Gastroesophageal sphincter (tissue), 4 donors: ENCODE data around the gene TRIM8. TPM values are rescaled to one million over a fixed set of nuclear protein-coding genes. Genes with fewer than 3 reads are reported as not detected.

Experiments
- ATAC-seq: fragments of 150-250 bp; one replicate; pipeline ENCODE4 v1.9.1; 2016; ENCODE audit warnings: mild to moderate bottlenecking, moderate library complexity
- H3K27ac ChIP-seq, 4 donors: fragments of 200-600 bp; sonication (generic) in 3 of 4; 1 replicate in 3 of 4; 2 replicates in 1 of 4; pipeline ENCODE4 v1.5.1; 2016 to 2019
- H3K27me3 ChIP-seq: fragments of 200-600 bp; sonication (generic); one replicate; pipeline ENCODE4 v1.5.1; 2019
- H3K36me3 ChIP-seq, 2 donors: fragments of 200-600 bp; sonication (generic); one replicate each; pipeline ENCODE4 v1.5.1; 2019; ENCODE audit warnings: control low read depth in 1 of 2
- H3K4me1 ChIP-seq, 3 donors: fragments of 200-600 bp; sonication (generic); 1 replicate in 2 of 3; 2 replicates in 1 of 3; pipeline ENCODE4 v1.5.1; 2016 to 2019; ENCODE audit warnings: control low read depth in 2 of 3
- H3K4me3 ChIP-seq, 2 donors: fragments of 200-600 bp; sonication (generic); one replicate each; pipeline ENCODE4 v1.5.1; 2019; ENCODE audit warnings: mild to moderate bottlenecking in 1 of 2, moderate library complexity in 1 of 2
- H3K9me3 ChIP-seq, 3 donors: fragments of 200-600 bp; sonication (generic); one replicate each; pipeline ENCODE4 v1.5.1; 2017 to 2019; ENCODE audit warnings: control low read depth in 2 of 3
- CTCF ChIP-seq, 4 experiments: fragments of 200-600 bp in 2 of 4; fragments of 450-650 bp in 2 of 4; sonication (generic) in 1 of 4; IDR thresholded peaks; one replicate each; pipeline ENCODE4 v1.5.1; 2017 to 2019; ENCODE audit warnings: antibody characterized with exemption in 4 of 4, mild to moderate bottlenecking in 2 of 4, moderate library complexity in 2 of 4
- EP300 ChIP-seq: sonication (generic); formaldehyde crosslinking; IDR thresholded peaks from one replicate; pipeline ENCODE4 v1.6.1; 2017; ENCODE audit warnings: antibody characterized with exemption, mild to moderate bottlenecking
- POLR2A ChIP-seq, 2 donors: fragments of 450-650 bp; IDR thresholded peaks; one replicate each; pipeline ENCODE4 v1.6.1; 2017; ENCODE audit warnings: antibody characterized with exemption in 2 of 2, mild to moderate bottlenecking in 2 of 2, moderate library complexity in 1 of 2
- POLR2AphosphoS5 ChIP-seq: sonication (generic); formaldehyde crosslinking; IDR thresholded peaks from one replicate; pipeline ENCODE4 v1.6.1; 2017; ENCODE audit warnings: antibody characterized with exemption
- WGBS, 2 donors: methylation state at CpG; one replicate each; pipeline ENCODE4 v1.1.5; 2018; ENCODE audit warnings: low coverage in 1 of 2; 5-methylcytosine and 5-hydroxymethylcytosine counted together
- total RNA-seq, 4 donors: library from RNA; depleted of rRNA; stranded (reverse); fragments of >200 nt; gene quantifications; one replicate each; pipeline ENCODE4 v1.1.0, GENCODE V29; 2016

The TRIM8 gene
- total RNA-seq, 4 donors from 2014 or later, result 96.7 to 171 (median 131) TPM

GRCh38 chr10:102632394-102633111, 11.7 kb upstream of the TRIM8 start:
- no peak for ATAC-seq
- Histone ChIP-seq H3K27ac (peak overlapping the region in 3 of 4 donors; percentile 20 to 57 (median 51)), H3K4me1 (peaks cover 0 to 71% (median 40%) of the 10 kb centered on the region in 3 donors)

GRCh38 chr10:102633287-102633686, 11.0 kb upstream of the TRIM8 start:
- H3K36me3 ChIP-seq, result peaks cover 0 to 28% of the 10 kb centered on the region in 2 donors
- no peak overlapping the region for H3K4me3 ChIP-seq
- peak; percentile 23 for ATAC-seq
- 0 to 7% methylated on average over 3 to 6 of the region's 6 CpGs for WGBS, 2 donors
- no peaks in the 10 kb centered on the region for H3K9me3 ChIP-seq
- H3K27ac ChIP-seq, result peak overlapping the region in 3 of 4 donors; percentile 51 to 71 (median 57)
- peaks cover 0 to 64% (median 33%) of the 10 kb centered on the region in 3 donors for H3K4me1 ChIP-seq
- TF ChIP-seq CTCF (IDR thresholded peaks at IDR 0.05), result no peak
- TF ChIP-seq POLR2AphosphoS5, result no peak
- TF ChIP-seq EP300, result no peak
- no peak for TF ChIP-seq POLR2A (IDR thresholded peaks at IDR 0.05)
- no peaks in the 10 kb centered on the region for H3K27me3 ChIP-seq

More at GRCh38 chr10:102632394-102633111, 11.7 kb upstream of the TRIM8 start:
- Histone ChIP-seq H3K27me3 (no peaks in the 10 kb centered on the region), H3K9me3 (no peaks in the 10 kb centered on the region), H3K36me3 (peaks cover 0 to 28% of the 10 kb centered on the region in 2 donors), H3K4me3 (no peak overlapping the region)
- no peak for TF ChIP-seq EP300
- TF ChIP-seq CTCF (IDR thresholded peaks at IDR 0.05), result no peak
- no peak for TF ChIP-seq POLR2AphosphoS5
- TF ChIP-seq POLR2A (IDR thresholded peaks at IDR 0.05), result no peak
- WGBS, 2 donors, result 0% methylated on average over 2 of the region's 5 CpGs; no CpG with 5 or more reads in 1 of the 2 donors

- WGBS, 2 donors, result no CpG with 5 or more reads among the region's 5 CpGs
- H3K27ac ChIP-seq, result peak overlapping the region in 3 of 4 donors; percentile 51 to 71 (median 57)
- H3K4me3 ChIP-seq, result no peak overlapping the region
- no peak for ATAC-seq
- H3K36me3 ChIP-seq, result peaks cover 0 to 28% of the 10 kb centered on the region in 2 donors
- H3K4me1 ChIP-seq, result peaks cover 0 to 59% (median 30%) of the 10 kb centered on the region in 3 donors
- no peaks in the 10 kb centered on the region for H3K27me3 ChIP-seq
- no peaks in the 10 kb centered on the region for H3K9me3 ChIP-seq
- TF ChIP-seq CTCF (IDR thresholded peaks at IDR 0.05) (no peak), POLR2AphosphoS5 (no peak), POLR2A (IDR thresholded peaks at IDR 0.05) (no peak), EP300 (no peak)
These were observed 10.4 kb upstream of the TRIM8 start for GRCh38 chr10:102633848-102634247.

GRCh38 chr10:102634686-102635085, 9.6 kb upstream of the TRIM8 start:
- H3K9me3 ChIP-seq, result no peaks in the 10 kb centered on the region
- H3K4me3 ChIP-seq, result no peak overlapping the region
- H3K4me1 ChIP-seq, result peaks cover 0 to 50% (median 22%) of the 10 kb centered on the region in 3 donors
- WGBS, 2 donors, result 60% methylated on average over 3 of the region's 4 CpGs; no CpG with 5 or more reads in 1 of the 2 donors
- no peak for TF ChIP-seq POLR2AphosphoS5
- no peak for TF ChIP-seq CTCF (IDR thresholded peaks at IDR 0.05)
- TF ChIP-seq POLR2A (IDR thresholded peaks at IDR 0.05), result no peak
- no peak for TF ChIP-seq EP300
- no peaks in the 10 kb centered on the region for H3K27me3 ChIP-seq
- H3K36me3 ChIP-seq, result peaks cover 0 to 23% of the 10 kb centered on the region in 2 donors
- no peak for ATAC-seq
- no peak overlapping the region for H3K27ac ChIP-seq

GRCh38 chr10:102635377-102635776, 8.9 kb upstream of the TRIM8 start:
- peaks cover 0 to 43% (median 19%) of the 10 kb centered on the region in 3 donors for H3K4me1 ChIP-seq
- H3K27me3 ChIP-seq, result no peaks in the 10 kb centered on the region
- no peak for TF ChIP-seq CTCF (IDR thresholded peaks at IDR 0.05)
- no peak for TF ChIP-seq POLR2AphosphoS5
- TF ChIP-seq POLR2A (IDR thresholded peaks at IDR 0.05), result no peak
- no peak for TF ChIP-seq EP300
- no peak overlapping the region for H3K4me3 ChIP-seq
- no peaks in the 10 kb centered on the region for H3K9me3 ChIP-seq
- H3K27ac ChIP-seq, result no peak overlapping the region
- ATAC-seq, result no peak
- peaks cover 0 to 16% of the 10 kb centered on the region in 2 donors for H3K36me3 ChIP-seq
- WGBS, 2 donors, result 43 to 51% methylated on average over 4 of the region's 4 CpGs
